ENCODE results near the gene RPS6KA1. TPM values are rescaled to one million over a fixed set of nuclear protein-coding genes. Genes with fewer than 3 reads are reported as not detected.
A peak's percentile ranks its signal among the peaks of the same experiment; 100 is the strongest.

Gene RPS6KA1
- total and polyA plus RNA-seq, 2 of the 13 experiments (the other 11 are each of a cell fraction or from before 2014, with no cell fraction given), result 19.6 to 24.2 TPM

- TF ChIP-seq PHF8 (CRISPR knock-in tag; IDR thresholded peaks at IDR 0.05) (peak; percentile 11; the same call in 1 of the 2 replicates), ZNF251 (CRISPR knock-in tag; IDR thresholded peaks at IDR 0.05) (no peak), ZNF333 (CRISPR knock-in tag; IDR thresholded peaks at IDR 0.05; ENCODE audit: borderline replicate concordance) (no peak)
- TF ChIP-seq, protein P1, sequence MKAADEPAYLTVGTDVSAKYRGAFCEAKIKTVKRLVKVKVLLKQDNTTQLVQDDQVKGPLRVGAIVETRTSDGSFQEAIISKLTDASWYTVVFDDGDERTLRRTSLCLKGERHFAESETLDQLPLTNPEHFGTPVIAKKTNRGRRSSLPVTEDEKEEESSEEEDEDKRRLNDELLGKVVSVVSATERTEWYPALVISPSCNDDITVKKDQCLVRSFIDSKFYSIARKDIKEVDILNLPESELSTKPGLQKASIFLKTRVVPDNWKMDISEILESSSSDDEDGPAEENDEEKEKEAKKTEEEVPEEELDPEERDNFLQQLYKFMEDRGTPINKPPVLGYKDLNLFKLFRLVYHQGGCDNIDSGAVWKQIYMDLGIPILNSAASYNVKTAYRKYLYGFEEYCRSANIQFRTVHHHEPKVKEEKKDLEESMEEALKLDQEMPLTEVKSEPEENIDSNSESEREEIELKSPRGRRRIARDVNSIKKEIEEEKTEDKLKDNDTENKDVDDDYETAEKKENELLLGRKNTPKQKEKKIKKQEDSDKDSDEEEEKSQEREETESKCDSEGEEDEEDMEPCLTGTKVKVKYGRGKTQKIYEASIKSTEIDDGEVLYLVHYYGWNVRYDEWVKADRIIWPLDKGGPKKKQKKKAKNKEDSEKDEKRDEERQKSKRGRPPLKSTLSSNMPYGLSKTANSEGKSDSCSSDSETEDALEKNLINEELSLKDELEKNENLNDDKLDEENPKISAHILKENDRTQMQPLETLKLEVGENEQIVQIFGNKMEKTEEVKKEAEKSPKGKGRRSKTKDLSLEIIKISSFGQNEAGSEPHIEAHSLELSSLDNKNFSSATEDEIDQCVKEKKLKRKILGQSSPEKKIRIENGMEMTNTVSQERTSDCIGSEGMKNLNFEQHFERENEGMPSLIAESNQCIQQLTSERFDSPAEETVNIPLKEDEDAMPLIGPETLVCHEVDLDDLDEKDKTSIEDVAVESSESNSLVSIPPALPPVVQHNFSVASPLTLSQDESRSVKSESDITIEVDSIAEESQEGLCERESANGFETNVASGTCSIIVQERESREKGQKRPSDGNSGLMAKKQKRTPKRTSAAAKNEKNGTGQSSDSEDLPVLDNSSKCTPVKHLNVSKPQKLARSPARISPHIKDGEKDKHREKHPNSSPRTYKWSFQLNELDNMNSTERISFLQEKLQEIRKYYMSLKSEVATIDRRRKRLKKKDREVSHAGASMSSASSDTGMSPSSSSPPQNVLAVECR (CRISPR knock-in tag; IDR thresholded peaks at IDR 0.05; ENCODE audit: borderline replicate concordance), result peak; percentile 55; the same call in 1 of the 2 replicates
Measured at GRCh38 chr1:26529655-26530409, at the start of gene RPS6KA1 (continued).

- H3K4me2 ChIP-seq (ENCODE audit: low read depth, low read length), result no peak overlapping the region
- ChIA-PET POLR2A (no interaction called here), CTCF (ENCODE audit: low intra/inter-chr PET ratio, low total read pairs) (no interaction called here)
- no peaks in the 10 kb centered on the region for H3K36me3 ChIP-seq (replicated peaks in 1 of 2; ENCODE audit: control insufficient read depth in 1 of 2, insufficient read depth in 2 of 2, low read length in 2 of 2)
- no peak overlapping the region for H3K4me3 ChIP-seq (replicated peaks in 1 of 3; ENCODE audit: insufficient read depth in 1 of 3, low read depth in 2 of 3, low read length in 3 of 3)
- ATAC-seq, result no peak
- DNase-seq (ENCODE audit: low spot score), result no peak
- peak; percentile 67 for TF ChIP-seq ATF7 (IDR thresholded peaks at IDR 0.05)
- no peak for TF ChIP-seq ATF7 (CRISPR knock-in tag; IDR thresholded peaks at IDR 0.05)
- TF ChIP-seq ZKSCAN5 (CRISPR knock-in tag; IDR thresholded peaks at IDR 0.05), result no peak
- TF ChIP-seq CREB1 (IDR thresholded peaks at IDR 0.05), result peak; percentile 38
- TF ChIP-seq CREB1 (CRISPR knock-in tag; IDR thresholded peaks at IDR 0.05), result no peak
- in situ Hi-C loops (cut with HindIII; ENCODE audit: extremely low pct_ligation_motif_present, low pct_unique_long_range_greater_than_20kb), result no loop called here
- intact Hi-C loops (cut with micrococcal nuclease; ENCODE audit: unreplicated experiment), result no loop called here
- no TSS peak for BruUV-seq (replicated peaks)
- no peaks in the 10 kb centered on the region for H3K27me3 ChIP-seq (ENCODE audit: control insufficient read depth in 1 of 2, insufficient read depth in 2 of 2, low read length in 2 of 2)
- no peaks in the 10 kb centered on the region for H3K79me2 ChIP-seq (ENCODE audit: insufficient read depth, low read length)
- no peaks in the 10 kb centered on the region for H4K20me1 ChIP-seq (ENCODE audit: insufficient read depth, low read length)
- H3K4me1 ChIP-seq (ENCODE audit: insufficient read depth, low read length), result peaks cover 26% of the 10 kb centered on the region
- H2AFZ ChIP-seq (ENCODE audit: low read length), result no peak overlapping the region
- WGBS (ENCODE audit: low lambda C conversion rate), result 77% methylated on average over 2 of the region's 2 CpGs
- no peaks in the 10 kb centered on the region for H3K9me3 ChIP-seq (ENCODE audit: low read length)
- no peak for FAIRE-seq
- H3K9ac ChIP-seq (ENCODE audit: insufficient read depth, low read depth, low read length), result no peak overlapping the region
- H3K27ac ChIP-seq (ENCODE audit: extremely low read length, insufficient read depth, low read length), result no peak overlapping the region
Measured at GRCh38 chr1:26482921-26483320, 46.6 kb upstream of the RPS6KA1 start.
